ENCODE results near the gene CES2.
A peak's percentile ranks its signal among the peaks of the same experiment; 100 is the strongest.
"Not testable (repeated sequence)": the region's sequence is repeated elsewhere in the genome, so short reads cannot be mapped to it uniquely, and the experiment has no call there.

CES2 gene

DNA sequence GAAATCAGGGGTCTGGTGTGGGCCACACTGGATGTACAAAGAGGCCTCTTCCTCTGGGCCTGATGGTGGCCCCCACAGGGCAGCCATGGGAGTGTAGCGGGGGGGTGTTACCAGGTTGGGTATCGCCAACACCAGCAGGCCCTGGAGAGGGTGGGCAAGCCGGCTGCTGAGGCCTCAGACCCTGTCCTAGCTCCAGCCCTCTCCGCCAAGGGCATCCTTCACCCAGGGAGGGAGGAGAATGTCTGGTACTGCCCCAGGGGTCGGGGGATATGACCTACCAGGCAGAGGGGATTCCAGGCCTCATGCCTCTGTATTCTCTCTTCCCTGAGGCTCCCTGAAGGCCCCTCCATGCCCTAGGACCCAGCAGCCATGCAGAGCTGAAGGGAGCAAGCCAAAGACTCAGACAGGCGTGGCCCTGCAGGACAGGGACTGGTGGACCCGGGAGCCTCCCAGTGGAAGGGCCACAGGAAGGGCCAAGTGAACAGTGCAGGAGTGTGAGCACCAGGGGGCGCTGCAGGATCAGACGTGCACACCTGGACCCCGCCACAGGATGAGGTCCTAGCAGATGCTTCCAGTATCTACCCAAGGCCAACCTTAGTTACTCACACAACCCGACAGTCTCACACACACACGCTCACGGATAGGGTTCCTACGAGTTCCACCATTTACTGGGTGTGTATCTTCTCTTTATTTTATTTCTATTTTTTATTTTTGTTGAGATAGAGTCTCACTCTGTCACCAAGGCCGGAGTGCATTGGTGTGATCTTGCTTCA is 42.2 kb downstream of the CES2 start:
- peak; percentile 79 for DNase-seq (ENCODE audit: low read depth, low spot score)

DNA sequence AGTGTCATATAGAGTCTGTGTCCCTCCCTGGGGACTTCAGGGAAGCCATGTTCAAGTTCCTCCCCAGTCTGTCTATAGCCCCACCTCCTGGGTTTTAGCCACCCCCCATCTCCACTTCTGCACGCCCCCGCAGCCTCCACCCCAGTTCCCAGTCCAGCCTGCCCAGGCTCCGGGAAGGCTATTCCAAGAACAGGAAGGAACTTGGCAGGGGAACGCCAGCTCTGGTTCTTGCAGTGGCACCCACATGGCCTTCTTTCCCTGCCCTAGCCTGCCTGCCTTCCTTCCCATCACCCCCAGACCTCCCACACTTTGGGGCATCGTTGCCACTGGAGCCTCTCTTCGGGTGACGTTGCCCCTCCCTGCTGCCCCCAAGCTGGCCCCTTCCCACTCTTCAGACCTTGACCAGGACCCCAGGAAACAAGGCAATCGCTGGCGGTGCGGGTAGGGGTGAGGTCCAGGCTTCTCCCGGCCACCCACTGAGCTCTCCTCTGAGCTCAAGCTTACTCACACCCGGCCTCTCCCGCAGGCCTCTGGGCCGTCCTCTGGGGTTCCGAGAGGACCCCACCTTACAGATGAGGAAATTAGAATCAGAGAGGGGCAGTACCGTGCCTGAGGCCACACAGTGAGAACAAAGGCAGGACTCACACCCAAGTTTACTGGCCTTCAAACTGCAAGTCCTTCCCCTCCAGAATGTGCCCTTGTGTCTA is 43.8 kb downstream of the CES2 start:
- no peak for DNase-seq (ENCODE audit: low read depth, low spot score)

DNA sequence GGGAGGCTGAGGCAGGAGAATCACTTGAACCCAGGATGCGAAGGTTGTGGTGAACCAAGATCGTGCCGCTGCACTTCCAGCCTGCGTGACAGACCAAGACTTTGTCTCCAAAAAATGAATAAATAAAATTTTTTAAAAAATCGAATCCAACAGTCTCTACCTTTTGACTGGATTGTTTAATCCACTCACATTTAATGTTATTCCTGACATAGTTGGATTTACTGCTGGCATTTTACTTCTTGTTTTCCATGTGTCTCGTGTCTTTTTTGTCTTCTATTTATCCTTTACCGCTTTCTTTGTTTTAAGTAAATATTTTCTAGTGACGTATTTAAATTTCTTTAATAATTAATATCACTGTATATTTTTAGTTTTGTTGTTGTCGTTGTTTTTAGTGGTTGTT is 47.7 kb downstream of the CES2 start:
- no peak for DNase-seq (ENCODE audit: low read depth, low spot score)

DNA sequence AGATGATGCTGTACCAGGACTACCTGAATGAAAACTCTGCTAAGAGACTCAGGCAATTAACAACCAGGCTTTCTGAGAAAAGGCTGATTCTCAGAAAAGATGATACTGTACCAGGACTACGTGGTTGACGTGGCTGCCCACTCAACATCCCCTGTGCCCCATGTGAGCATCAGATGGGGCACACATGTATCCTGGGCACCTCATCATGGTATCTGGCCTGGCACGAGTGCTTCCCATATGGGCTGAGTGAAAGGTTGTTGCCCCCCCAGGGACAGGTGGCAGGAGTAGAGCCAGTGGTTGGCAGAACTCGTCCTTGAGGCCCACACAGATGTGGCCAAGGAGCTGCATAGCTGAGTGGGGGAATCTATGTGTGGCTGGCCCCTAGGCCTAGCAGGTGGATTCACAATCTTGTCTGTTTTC is 49.6 kb downstream of the CES2 start:
- DNase-seq (ENCODE audit: low read depth, low spot score): no peak

DNA sequence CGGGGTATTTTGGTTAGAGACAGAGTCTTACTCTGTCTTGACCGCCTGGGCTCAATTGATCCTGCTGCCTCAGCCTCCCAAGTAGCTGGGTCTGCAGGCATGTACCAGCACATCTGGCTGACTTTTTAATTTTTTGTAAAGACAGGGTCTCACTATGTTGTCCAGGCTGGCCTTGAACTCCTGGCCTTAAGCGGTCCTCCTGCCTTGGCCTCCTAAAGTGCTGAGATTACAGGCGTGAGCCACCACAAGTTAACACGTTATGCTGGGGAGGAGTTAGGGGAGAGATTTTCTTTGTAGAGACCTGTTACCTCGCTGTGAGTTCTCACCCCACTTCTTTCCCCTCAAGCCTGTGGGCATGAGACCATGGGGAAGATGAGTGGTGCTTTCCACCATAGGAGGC is 51.2 kb downstream of the CES2 start:
- DNase-seq (ENCODE audit: low read depth, low spot score): no peak

DNA sequence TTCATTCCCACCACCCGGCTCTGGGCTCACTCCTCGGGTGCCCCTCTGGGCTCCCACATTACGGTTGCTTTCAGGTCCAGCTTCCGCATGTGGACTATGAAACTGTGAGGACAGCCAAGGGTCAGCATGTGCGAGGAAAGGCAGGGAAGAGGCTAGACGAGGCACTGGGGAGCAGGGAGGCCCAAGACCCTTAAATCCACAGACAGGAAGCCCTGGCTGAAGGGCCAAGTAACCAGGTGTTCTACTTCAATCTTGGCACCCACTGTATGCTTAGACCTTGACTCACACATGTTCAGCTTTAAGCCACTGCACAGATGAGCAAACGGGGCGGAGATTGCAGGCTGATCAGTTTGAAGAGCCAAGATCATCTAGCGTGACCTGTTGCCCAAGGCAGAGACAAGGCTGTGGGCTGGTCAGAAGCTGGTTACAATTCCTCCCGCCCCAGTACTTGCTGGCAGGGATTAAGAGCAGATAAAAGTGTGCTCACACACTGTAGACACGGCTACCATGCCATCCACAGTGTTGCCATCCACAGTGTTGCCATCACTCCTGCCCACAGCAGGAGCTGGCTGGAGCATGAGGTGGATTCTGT is 53.0 kb downstream of the CES2 start, which contains the start of gene CES4A:
CES4A (plus strand) TSS at position 393 of the 592 bp plus-strand sequence; CDS start at position 577, 184 bp downstream.
- DNase-seq (ENCODE audit: low read depth, low spot score): no peak

DNA sequence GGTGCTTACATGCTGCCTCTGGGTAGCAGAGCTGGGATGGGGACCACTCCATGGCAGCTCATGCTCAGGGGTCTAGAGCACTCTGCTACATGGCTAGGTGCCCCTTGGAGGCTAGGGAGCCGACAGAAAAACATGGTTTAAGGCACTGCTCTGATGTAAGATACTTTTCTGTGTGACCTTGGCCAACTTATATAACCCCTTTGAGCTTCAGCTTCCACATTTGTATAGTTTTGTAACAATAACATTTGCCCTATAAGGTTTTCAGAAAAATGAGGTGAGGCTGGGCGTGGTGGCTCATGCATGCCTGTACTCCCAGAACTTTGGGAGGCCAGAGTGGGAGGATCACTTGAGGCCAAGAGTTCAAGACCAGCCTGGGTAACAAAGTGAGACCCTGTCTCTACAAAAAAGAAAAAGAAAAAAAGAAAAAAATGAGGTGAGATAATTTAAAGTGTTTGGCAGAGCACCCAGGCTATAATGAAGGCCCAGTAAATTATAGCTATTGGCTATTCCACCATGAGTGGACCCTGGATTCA is 56.3 kb downstream of the CES2 start:
- no peak for DNase-seq (ENCODE audit: low read depth, low spot score)

DNA sequence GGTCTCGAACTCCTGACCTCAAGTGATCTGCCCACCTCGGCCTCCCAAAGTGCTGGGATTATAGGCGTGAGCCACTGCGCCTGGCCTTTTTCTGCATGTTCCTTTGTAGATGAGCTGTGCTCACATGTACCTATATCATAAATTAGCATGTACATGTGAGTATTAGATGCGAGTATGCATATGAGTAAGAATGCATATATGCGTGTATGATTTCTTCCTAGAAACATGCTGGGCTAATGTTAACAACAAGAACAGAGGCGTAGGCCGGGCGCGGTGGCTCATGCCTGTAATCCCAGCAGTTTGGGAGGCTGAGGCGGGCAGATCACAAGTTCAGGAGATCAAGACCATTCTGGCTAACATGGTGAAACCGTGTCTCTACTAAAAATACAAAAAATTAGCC is 58.2 kb downstream of the CES2 start:
- not testable (repeated sequence) for DNase-seq (ENCODE audit: low read depth, low spot score)
